Measurements from ENCODE around the gene LAMTOR2.

DNA sequence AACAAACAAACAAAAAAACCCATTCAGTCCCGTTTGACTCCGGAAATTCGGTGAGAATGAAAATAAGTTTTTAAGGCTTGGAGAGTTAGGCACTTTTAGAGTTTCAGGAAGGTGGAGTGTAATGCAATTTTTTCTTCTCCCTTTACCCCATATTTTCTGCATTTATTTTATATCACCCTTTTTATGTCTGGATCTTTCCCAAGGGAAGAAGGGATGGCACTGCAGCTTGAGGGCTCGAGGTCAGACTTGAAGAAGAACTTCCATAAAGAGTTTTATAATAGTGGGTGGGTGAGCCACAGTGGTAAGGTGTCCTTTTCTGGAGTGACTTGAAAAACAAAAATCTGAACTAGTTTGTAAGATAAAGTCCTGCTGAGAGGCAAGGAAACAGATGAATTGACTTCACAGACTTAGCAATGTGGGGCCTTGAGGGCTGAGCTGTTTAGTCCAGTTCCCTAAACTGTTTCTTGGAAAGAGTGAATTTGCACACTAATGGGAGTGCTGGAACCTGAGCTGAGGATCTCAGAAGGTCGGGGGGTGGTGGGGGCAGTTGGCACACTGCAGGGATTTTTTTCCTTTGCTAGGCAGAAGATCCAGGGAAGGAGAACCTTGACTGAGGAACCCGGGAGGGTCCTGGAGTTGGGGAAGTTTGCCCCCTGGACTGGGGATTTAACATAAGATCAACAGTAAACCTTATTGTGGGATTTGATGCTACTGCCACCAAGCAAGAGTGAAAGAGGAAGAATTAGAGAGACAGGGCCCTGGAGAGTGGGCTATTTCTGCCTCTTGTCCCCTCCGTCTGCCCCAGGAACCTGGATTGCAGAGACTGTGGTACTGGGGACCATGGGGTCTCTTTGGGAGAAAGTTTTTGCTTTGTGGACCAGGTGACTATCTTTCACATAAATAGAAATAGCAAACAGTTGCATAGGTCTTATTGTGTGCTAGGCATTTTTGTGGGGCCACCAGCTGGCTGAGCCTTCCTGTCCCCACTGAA lies 29.5 kb downstream of the LAMTOR2 start:
- TF ChIP-seq POLR2AphosphoS5 (IDR thresholded peaks at IDR 0.05): no peak
- TF ChIP-seq POLR2A (IDR thresholded peaks at IDR 0.05): no peak

Data from gastroesophageal sphincter (tissue), 2 donors.